ENCODE results near the gene FRG1.
"Not testable (repeated sequence)": the region's sequence is repeated elsewhere in the genome, so short reads cannot be mapped to it uniquely, and the experiment has no call there.

FRG1 gene

DNA sequence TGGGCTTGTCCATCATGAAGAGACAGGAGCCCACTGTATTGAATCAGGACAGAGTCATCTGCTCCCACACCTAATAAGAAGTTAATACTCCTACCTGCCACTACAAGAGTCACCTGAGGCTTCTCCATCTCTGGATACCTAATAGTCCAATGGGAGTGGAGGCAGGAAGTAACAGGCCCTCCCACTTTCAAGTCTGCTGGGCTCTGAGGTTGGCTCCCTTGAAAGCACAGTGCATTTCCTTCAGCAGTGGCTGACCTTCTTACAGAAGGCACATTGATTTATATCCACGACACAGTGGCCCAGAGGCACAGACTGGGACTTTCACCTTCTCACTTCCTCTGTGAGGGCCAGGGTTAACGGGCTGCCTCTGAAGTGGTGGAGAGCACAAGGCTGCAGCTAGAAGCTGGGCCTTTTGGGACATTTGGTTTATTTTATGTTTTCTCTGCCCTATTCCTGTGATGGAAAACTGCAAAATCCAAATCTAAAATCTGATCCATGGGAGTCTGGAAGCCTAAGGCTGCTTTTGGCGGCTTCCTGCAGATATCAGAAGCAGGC lies 48.3 kb downstream of the FRG1 start:
- DNase-seq = no peak

DNA sequence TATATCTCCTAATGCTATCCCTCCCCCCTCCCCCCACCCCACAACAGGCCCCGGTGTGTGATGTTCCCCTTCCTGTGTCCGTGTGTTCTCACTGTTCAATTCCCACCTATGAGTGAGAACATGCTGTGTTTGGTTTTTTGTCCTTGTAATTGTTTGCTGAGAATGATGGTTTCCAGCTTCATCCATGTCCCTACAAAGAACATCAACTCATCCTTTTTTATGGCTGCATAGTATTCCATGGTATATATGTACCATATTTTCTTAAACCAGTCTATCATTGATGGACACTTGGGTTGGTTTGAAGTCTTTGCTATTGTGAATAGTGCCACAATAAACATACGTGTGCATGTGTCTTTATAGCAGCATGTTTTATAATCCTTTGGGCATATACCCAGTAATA lies 49.3 kb downstream of the FRG1 start:
- DNase-seq = not testable (repeated sequence)
